ENCODE results near the gene EFHB.
"Not testable (repeated sequence)": the region's sequence is repeated elsewhere in the genome, so short reads cannot be mapped to it uniquely, and the experiment has no call there.

EFHB gene, protein sequence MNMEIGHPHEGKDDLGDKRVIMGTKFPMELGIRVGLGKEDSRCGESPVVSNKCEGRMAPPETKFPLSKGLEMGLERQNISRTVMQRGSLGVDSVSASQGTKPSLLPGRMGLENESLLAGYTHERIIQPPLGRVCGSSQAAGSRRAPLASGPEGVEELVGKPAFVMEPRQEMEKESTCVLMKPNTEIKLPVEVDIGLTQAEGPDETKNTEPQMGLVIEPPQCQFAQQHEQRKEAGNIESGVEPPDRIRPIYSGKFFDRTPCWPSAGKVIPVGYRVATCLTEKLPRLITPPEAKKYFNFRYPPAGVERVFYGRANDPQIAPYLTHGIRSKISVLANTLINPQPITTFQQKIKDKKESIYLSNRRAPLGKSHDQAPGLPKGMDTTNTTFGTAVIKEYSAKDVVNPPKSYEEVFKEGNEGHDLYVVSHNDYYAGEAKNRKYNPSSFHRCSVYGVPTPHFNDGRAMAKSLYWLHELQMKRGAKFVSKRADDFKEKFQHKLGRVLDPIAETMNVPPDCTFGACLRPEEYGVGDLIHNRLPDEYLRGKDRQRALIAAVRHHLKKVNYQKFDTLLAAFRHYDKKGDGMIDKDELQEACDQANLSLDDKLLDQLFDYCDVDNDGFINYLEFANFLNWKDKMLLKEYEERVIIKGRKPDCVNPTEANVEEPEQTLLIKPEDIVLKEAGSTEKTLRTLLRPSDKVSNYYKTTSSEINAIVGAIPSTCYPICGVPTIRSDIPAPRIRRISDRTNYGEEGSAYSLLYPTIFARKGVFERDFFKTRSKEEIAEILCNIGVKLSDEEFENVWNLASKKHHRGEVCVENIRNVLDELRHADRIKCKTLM

DNA sequence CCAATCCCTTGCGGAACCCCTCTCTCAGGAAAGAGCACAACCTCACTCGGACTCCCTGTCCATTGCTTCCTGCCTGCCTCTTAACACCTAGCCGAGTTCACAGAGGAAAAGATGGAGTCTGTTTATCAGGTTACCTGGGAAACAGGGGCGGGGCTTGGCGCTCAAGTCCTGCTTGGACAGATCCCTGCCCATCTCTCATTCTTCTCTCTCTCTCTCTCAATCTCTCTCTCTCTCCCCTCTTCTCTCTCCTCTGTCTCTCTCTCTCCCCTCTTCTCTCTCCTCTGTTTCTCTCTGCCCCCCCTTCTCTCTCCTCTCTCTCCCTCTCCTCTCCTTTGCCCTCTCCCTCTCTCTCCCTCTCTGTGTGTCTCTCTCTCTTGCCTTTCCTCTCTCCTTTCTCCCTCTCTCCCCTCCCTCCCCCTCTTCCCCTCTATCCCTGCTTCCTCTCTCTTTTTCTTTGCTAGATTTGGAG lies at the start of gene EFHB:
EFHB (minus strand) TSS at position 120 of the 469 bp plus-strand sequence. CDS start 199 bp downstream, outside the sequence.
- peak in 1 of 2 experiments; percentile 29 for DNase-seq

GRCh38 chr3:19972054-19972453 lies 38.0 kb upstream of the EFHB start:
- no peak for DNase-seq

DNA sequence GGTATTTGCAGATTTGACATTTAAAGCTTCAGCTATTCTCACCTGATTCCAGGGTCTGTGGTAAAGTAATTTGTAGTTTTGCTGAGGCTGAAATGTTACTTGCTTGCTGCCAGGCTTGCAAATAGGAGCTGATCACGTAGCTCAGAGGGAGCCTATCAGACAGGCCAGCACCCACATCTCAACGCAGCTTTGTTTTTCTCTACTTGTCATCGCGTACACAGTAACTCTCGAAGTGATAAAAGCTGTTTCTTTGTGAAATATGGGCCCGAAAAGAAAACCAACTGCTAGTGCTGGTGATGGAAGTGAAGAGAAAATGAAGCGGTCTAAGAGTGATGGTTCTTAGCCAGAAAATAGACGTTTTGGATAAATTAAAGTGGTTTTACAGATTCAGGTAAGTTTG lies 36.3 kb upstream of the EFHB start:
- DNase-seq = no peak

GRCh38 chr3:19967812-19968211 lies 33.8 kb upstream of the EFHB start:
- no peak for DNase-seq

DNA sequence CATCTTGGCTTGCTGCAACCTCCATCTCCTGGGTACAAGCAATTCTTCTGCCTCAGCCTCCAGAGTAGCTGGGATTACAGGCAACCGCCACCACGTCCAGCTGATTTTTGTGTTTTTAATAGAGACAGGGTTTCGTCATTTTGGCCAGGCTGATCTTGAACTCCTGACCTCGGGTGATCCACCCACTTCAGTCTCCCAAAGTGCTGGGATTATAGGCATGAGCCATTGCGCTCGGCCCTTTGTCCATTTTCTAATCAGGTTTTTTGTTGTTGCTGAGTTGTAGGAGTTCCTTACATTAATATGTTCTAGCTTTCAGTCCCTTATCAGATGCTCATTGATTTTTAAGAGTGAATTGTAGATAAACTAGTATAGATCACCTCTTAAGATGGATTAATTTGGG lies 33.2 kb upstream of the EFHB start:
- no peak for DNase-seq

DNA sequence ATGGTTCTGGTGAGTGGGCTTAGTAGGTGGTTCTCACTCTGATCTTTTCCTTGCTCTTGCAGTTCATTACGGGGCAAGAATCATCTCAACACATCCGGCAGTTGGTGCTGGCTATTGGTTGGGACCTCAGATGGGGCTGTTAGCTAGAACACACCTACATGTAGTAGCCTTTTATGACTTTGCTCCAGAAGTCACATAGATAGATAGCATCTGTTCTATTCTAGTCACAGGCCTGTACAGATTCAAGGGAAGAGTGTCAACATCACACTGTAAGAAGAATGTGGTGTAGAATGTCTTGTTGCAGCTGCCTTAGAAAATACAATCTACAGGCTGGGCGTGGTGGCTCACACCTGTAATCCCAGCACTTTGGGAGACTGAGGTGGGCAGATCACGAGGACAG lies 27.9 kb upstream of the EFHB start:
- DNase-seq = no peak

DNA sequence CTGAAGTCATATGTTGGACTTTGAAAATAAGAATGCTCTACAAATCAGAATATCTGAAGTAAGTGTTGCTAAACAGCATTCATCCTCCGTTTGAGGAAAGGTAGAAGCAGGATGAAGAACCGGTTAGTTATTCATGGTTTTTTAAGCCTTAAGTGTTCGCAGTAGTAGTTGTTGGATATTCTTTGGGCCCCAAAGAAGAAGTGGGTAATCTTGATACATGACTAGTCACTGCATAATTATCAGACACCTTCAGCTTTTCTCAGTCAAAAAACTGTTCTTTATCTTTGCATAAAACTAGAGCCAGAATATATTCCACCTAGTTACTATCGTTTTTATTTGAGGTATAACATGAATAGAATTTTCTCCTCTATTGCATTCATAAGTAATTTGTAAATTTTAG lies 26.7 kb upstream of the EFHB start:
- no peak for DNase-seq

GRCh38 chr3:19959505-19959904 lies 25.5 kb upstream of the EFHB start:
- DNase-seq = no peak

GRCh38 chr3:19957354-19957753 lies 23.3 kb upstream of the EFHB start:
- DNase-seq = not testable (repeated sequence)

DNA sequence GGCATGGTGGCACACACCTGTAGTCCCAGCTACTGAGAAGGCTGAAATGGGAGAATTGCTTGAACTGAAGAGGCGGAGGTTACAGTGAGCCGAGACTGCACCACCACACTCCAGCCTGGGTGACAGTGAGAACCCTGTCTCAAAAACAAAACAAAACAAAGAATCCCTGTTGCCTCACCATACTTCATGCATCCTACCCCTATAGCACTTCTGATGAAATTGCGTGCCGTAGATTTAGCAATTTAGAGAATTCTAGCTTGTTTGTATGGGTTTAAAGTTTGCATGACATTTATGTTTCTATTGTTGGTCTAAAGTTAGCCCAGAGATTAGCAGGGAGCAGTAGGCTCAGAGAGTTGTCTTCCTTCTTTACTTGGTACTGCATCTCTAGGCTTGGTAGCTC lies 20.7 kb upstream of the EFHB start:
- no peak for DNase-seq

DNA sequence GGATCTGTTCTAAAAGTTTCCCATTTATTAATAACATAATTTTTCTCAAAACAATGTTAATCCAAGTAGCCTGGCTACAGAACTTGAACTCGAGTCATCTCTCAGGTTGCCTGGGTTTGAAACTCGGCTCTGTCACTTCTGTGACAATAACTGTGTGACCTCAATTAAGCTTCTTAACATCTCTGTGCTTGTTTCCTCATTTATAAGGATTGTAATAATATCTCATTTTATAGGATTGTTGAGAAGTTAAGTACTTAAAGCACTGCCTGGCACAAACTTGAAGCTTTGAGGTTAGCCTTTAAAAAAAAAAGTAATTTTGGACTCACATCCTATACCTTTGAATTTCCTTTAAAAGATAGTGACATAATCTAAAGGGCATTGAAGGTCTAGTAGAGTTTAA lies 16.3 kb upstream of the EFHB start:
- no peak for DNase-seq

GRCh38 chr3:19948226-19948591 lies 14.2 kb upstream of the EFHB start:
- no peak for DNase-seq

DNA sequence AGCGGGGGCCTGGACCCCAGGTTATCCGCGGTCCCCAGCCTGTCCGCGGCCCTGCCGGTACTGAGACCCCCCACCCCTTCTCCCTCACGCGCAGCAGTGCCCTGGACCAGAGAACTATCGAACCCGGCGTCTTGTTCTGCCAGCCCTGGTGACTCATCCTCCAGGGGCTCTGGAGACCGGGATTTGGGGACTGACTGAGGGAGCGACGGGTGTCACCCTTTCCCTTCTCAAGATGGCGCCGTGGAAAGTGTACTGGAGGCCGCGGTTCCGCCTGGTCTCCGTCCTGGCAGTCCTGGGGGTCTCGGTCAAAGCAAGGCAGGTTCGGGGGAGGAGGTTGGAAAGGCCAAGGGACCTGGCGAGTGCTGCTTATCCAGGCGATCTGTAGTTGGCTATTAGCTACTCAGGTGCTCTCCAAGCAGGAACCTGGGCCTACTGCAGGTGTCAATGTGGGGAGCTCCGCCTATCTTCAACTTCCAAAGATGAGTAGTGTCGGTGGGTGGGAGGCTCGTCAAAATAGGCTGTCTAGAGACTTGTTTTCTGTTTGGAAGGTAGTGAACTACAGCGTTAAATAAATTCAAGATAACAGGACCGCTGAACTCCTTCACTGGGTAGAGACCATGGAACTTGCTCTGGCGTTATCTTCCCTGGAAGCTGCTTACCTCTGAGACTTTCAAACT lies 13.7 kb upstream of the EFHB start:
- DNase-seq = peak; percentile 46 to 59

DNA sequence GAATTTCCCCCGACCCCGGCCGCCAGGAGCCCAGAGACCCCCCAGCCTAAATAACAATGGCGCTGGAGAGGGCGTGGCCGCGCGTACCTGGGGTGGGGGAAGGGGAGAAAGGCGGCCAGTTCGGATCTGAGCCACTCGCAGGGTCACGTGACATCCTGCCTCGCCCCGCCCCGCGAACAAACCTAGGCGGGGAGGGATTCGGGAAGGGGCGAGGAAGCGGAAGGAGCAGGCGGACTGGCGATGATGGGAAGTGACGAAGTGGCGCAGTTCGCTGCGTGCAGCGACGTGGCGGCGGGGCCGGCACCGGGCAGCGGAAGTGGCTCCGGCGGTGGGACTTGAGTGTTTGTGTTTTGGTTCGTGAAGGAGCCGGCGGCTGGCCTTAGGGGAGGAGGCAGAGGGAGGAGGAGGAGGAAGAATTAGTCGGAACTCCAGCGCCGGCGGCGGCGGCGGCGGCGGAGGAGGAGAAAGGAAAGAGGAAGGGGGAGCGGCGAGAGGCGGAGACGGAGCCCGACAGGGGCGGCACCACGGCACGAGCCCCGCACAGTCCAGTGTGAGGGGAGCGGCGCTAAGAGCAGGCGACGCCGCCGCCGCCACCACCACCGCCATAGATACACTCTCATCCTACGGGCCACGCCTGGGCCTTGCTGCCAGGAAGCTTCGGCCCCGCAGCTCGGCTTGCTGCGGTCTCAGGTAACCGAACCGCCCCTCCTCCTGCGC lies 13.0 kb upstream of the EFHB start, which contains the start of gene RAB5A:
RAB5A (plus strand) TSS at position 266 of the 717 bp plus-strand sequence. CDS start 3,802 bp downstream, outside the sequence.
- DNase-seq = peak; percentile 97 to 98

DNA sequence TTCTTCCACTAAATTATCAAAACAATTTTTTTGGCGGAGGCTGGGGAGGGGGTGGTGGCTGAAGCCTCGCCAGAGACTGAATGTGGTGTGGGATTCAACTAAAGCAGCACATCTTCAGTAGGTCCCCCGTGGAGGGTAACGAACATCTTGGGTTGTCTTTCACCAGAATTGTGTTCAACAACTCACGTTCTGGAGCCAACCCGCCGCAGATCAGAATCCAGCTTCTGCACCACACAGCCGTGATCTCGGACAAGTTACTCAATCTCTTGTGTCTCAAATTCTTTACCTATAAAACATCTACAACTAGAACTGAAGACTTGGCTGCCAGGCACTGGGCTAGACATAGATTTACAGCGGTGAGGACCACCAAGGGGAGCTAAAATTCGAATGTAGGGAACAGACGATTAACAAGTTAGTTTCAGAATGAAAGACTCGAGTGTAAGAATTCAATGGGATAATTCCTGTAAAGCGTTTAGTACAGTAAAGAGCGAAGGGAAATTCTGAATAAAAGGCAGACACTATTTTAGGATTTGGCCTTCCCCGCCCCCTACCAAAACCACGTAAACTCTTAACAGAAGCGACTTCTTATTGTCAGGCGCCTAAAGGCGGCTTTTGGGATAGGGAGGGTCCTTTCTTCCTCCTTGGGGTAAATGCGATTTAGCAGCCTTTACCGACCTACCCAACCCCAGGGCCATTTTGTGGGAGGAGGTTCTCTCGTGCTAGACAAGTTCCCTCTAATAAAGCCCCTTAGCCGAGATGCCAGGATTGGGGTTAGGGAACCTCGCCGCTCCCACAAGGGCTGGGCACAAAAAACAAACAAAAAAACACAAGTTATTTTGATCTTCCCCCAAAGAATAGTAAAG lies 12.2 kb upstream of the EFHB start:
- no peak for DNase-seq

GRCh38 chr3:19945534-19945933 lies 11.5 kb upstream of the EFHB start:
- DNase-seq = no peak

- DNase-seq = no peak
Measured at GRCh38 chr3:19940643-19941042, 6.6 kb upstream of the EFHB start.

- no peak for DNase-seq
Measured at GRCh38 chr3:19938295-19938627, 4.2 kb upstream of the EFHB start.

DNA sequence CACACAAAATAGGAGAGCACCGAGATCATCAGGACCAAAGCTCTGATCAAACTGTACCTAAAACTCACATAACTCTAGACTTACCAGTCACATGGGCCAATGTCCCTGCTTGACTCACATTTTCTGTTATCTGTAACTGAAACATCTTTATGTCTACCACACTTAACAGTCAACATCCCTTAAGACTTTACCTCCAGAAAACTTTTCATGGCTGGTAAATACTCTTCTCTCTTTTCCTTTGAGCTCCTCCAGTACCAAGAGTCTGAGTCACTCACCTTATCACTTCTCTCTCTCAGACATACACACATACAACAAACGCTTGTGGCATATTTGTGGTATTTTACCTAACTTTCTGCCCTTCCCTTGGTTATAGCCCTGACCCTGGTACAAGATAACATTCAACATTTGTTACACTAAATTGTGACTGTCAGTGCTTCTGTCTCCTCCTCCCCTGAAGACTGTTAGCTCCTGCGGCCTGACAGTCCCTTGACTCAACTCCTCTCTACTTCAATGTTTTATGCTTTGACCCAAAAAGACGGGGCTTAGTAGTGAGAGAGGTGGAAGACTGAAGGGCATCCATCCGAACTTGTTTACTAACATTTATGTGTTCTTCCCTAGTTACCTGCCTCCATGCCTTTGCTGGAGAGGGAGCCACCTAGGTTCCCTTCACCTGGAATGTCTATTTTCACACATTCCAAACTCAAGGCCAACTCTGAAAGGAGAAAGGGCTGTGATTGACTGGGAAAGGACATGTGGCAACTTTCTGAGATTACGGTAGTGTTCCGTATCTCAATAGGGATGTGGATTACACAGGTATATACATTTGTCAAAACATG lies 3.7 kb upstream of the EFHB start:
- no peak for DNase-seq

GRCh38 chr3:19932422-19932821 lies 1.6 kb downstream of the EFHB start:
- DNase-seq = no peak

GRCh38 chr3:19931767-19932188 lies 2.2 kb downstream of the EFHB start:
- DNase-seq = no peak

All from activated CD4-positive, alpha-beta T cell treated with anti-CD3 and anti-CD28 coated beads, Interleukin-2, amount 50 U/mL, for 48 hours (primary cell).